Transverse colon (tissue), 4 donors: ENCODE results near the gene OLIG1. TPM values are rescaled to one million over a fixed set of nuclear protein-coding genes. Genes with fewer than 3 reads are reported as not detected.

Experiments
- DNase-seq: peaks from one replicate; pipeline ENCODE4 v3.0.0-alpha.2; 2019
- H3K27ac ChIP-seq, 4 donors: fragments of 200-600 bp; sonication (generic); 2 replicates each; pipeline ENCODE4 v1.5.1; 2016 to 2018; ENCODE audit warnings: inconsistent platforms in 4 of 4
- H3K27me3 ChIP-seq: fragments of 200-600 bp; sonication (generic); 2 replicates; pipeline ENCODE4 v1.5.1; 2017; ENCODE audit warnings: inconsistent platforms
- H3K36me3 ChIP-seq, 4 donors: fragments of 200-600 bp; sonication (generic); 2 replicates each; pipeline ENCODE4 v1.5.1; 2017 to 2019; ENCODE audit warnings: inconsistent platforms in 4 of 4
- H3K4me1 ChIP-seq, 4 donors: fragments of 200-600 bp; sonication (generic); 2 replicates each; pipeline ENCODE4 v1.5.1; 2017 to 2020; ENCODE audit warnings: inconsistent platforms in 4 of 4
- H3K4me3 ChIP-seq, 4 donors: fragments of 200-600 bp; sonication (generic); 1 replicate in 1 of 4; 2 replicates in 3 of 4; pipeline versions ENCODE4 v1.5.1 to v1.6.1; 2017 to 2019; ENCODE audit warnings: inconsistent platforms in 4 of 4
- H3K9me3 ChIP-seq, 2 donors: fragments of 200-600 bp; sonication (generic); 2 replicates each; pipeline ENCODE4 v1.5.1; 2017 to 2019; ENCODE audit warnings: inconsistent platforms in 2 of 2
- CTCF ChIP-seq, 5 experiments: fragments of 200-600 bp in 3 of 5; fragments of 450-650 bp in 2 of 5; sonication (generic) in 3 of 5; IDR thresholded peaks; 1 replicate in 2 of 5; 2 replicates in 3 of 5; pipeline ENCODE4 v1.5.1; 2016 to 2017; ENCODE audit warnings: antibody characterized with exemption in 5 of 5, inconsistent platforms in 3 of 5, mild to moderate bottlenecking in 2 of 5, moderate library complexity in 1 of 5
- EP300 ChIP-seq: sonication (generic); formaldehyde crosslinking; IDR thresholded peaks from one replicate; pipeline ENCODE4 v1.6.1; 2017; ENCODE audit warnings: antibody characterized with exemption, low read depth
- POLR2A ChIP-seq: fragments of 450-650 bp; IDR thresholded peaks from one replicate; pipeline ENCODE4 v1.6.1; 2016; ENCODE audit warnings: antibody characterized with exemption, mild to moderate bottlenecking, moderate library complexity
- POLR2AphosphoS5 ChIP-seq, 3 donors: sonication (generic); formaldehyde crosslinking; IDR thresholded peaks; one replicate each; pipeline ENCODE4 v1.6.1; 2016; ENCODE audit warnings: antibody characterized with exemption in 3 of 3
- WGBS, 2 donors: methylation state at CpG; one replicate each; pipeline ENCODE4 v1.1.5; 2018; ENCODE audit warnings: low coverage in 1 of 2; 5-methylcytosine and 5-hydroxymethylcytosine counted together
- in situ Hi-C, 4 donors: fragments of 200-750 bp; cut with MboI; loops; one replicate each; pipeline versions ENCODE4 v1.15.0 to v1.15.1; 2017; ENCODE audit warnings: low sequenced_read_pairs in 3 of 4, low pct_ligation_motif_present in 1 of 4, low pct_unique_long_range_greater_than_20kb in 1 of 4
- intact Hi-C: fragments of 100-400 bp; cut with DNase I; formaldehyde crosslinking; loops from one replicate; pipeline ENCODE4 v1.15.1; 2023; ENCODE audit warnings: low total_unique reads
- total RNA-seq, 4 donors: library from RNA; depleted of rRNA; stranded (reverse); fragments of >200 nt; gene quantifications; one replicate each; pipeline ENCODE4 v1.1.0, GENCODE V29; 2016

Gene OLIG1
- total RNA-seq, 4 donors from 2014 or later = not detected

- peaks cover 2% of the 10 kb centered on the region for H3K27me3 ChIP-seq
- WGBS, 2 donors = 14 to 70% methylated on average over 2 to 5 of the region's 5 CpGs
Observed at GRCh38 chr21:33055991-33056390, 13.9 kb upstream of the OLIG1 start.

GRCh38 chr21:33057385-33057940, 12.5 kb upstream of the OLIG1 start:
- H3K27me3 ChIP-seq = peaks cover 4% of the 10 kb centered on the region
- DNase-seq = no peak
- TF ChIP-seq CTCF (IDR thresholded peaks at IDR 0.05) = no peak
- TF ChIP-seq EP300 = no peak
- no peak for TF ChIP-seq POLR2A
- no peak for TF ChIP-seq POLR2AphosphoS5 (IDR thresholded peaks at IDR 0.05)
- intact Hi-C loops = no loop called here
- no peaks in the 10 kb centered on the region for H3K4me1 ChIP-seq
- WGBS, 2 donors = 72 to 77% methylated on average over 3 to 11 of the region's 11 CpGs
- in situ Hi-C loops = no loop called here
- H3K4me3 ChIP-seq = no peak overlapping the region
- H3K9me3 ChIP-seq = no peaks in the 10 kb centered on the region
- no peaks in the 10 kb centered on the region for H3K36me3 ChIP-seq
- no peak overlapping the region for H3K27ac ChIP-seq

More at GRCh38 chr21:33055991-33056390, 13.9 kb upstream of the OLIG1 start:
- no peaks in the 10 kb centered on the region for H3K4me1 ChIP-seq
- H3K36me3 ChIP-seq = no peaks in the 10 kb centered on the region
- no peak overlapping the region for H3K27ac ChIP-seq
- intact Hi-C loops = no loop called here
- no peaks in the 10 kb centered on the region for H3K9me3 ChIP-seq
- no peak overlapping the region for H3K4me3 ChIP-seq
- no peak for DNase-seq
- TF ChIP-seq EP300 = no peak
- in situ Hi-C loops = no loop called here

- Histone ChIP-seq H3K27ac (no peak overlapping the region), H3K4me1 (no peaks in the 10 kb centered on the region), H3K36me3 (no peaks in the 10 kb centered on the region), H3K9me3 (no peaks in the 10 kb centered on the region), H3K4me3 (no peak overlapping the region), H3K27me3 (peaks cover 14% of the 10 kb centered on the region)
- TF ChIP-seq POLR2A = no peak
- no peak for TF ChIP-seq POLR2AphosphoS5 (IDR thresholded peaks at IDR 0.05)
- in situ Hi-C loops = no loop called here
- no peak for DNase-seq
- intact Hi-C loops = no loop called here
- 49 to 50% methylated on average over 1 to 6 of the region's 6 CpGs for WGBS, 2 donors
Observed at GRCh38 chr21:33058527-33058926, 11.4 kb upstream of the OLIG1 start.

- H3K27ac ChIP-seq = no peak overlapping the region
- no peak for DNase-seq
- H3K36me3 ChIP-seq = no peaks in the 10 kb centered on the region
- no peaks in the 10 kb centered on the region for H3K9me3 ChIP-seq
- TF ChIP-seq POLR2A (no peak), CTCF (IDR thresholded peaks at IDR 0.05) (no peak), EP300 (no peak), POLR2AphosphoS5 (IDR thresholded peaks at IDR 0.05) (no peak)
- peaks cover 19% of the 10 kb centered on the region for H3K27me3 ChIP-seq
- in situ Hi-C loops = no loop called here
- H3K4me3 ChIP-seq = no peak overlapping the region
- intact Hi-C loops = no loop called here
- WGBS, 2 donors = 80% methylated on average over 6 of the region's 6 CpGs; no CpG with 5 or more reads in 1 of the 2 donors
- no peaks in the 10 kb centered on the region for H3K4me1 ChIP-seq
Observed at GRCh38 chr21:33058957-33059356, 11.0 kb upstream of the OLIG1 start.

- DNase-seq = no peak
- no peak overlapping the region for H3K27ac ChIP-seq
- WGBS, 2 donors = 38% methylated on average over 2 of the region's 2 CpGs; no CpG with 5 or more reads in 1 of the 2 donors
- intact Hi-C loops = no loop called here
- no peaks in the 10 kb centered on the region for H3K9me3 ChIP-seq
- no peak overlapping the region for H3K4me3 ChIP-seq
- H3K27me3 ChIP-seq = peaks cover 23% of the 10 kb centered on the region
- in situ Hi-C loops = no loop called here
- H3K36me3 ChIP-seq = no peaks in the 10 kb centered on the region
- H3K4me1 ChIP-seq = no peaks in the 10 kb centered on the region
- no peak for TF ChIP-seq POLR2AphosphoS5 (IDR thresholded peaks at IDR 0.05)
- TF ChIP-seq EP300 = no peak
- no peak for TF ChIP-seq POLR2A
- no peak for TF ChIP-seq CTCF (IDR thresholded peaks at IDR 0.05)
Observed at GRCh38 chr21:33059380-33059841, 10.5 kb upstream of the OLIG1 start.
